ENCODE results near the gene GABBR2.

GABBR2 gene

GRCh38 chr9:98241357-98242300, 467.1 kb downstream of the GABBR2 start:
- DNase-seq, result no peak

GRCh38 chr9:98240475-98240874, 468.3 kb downstream of the GABBR2 start:
- DNase-seq, result no peak

Measured in DMS153 (cell line).